H54 (cell line): ENCODE results near the gene GEMIN4.
"Not testable (repeated sequence)": the region's sequence is repeated elsewhere in the genome, so short reads cannot be mapped to it uniquely, and the experiment has no call there.

Experiments used
- DNase-seq: peaks from one replicate; pipeline ENCODE4 v3.0.0; 2011; ENCODE audit warnings: low spot score, mixed read lengths; ENCODE audit not compliant: insufficient read length
- FAIRE-seq: peaks from 3 replicates; lab custom pipeline; 2011; peaks lifted over from hg19 to GRCh38; lab: Jason Lieb, UNC
- POLR2A ChIP-seq: IDR thresholded peaks from 2 replicates; pipeline ENCODE4 v1.6.1; 2011; ENCODE audit warnings: low read depth, mild to moderate bottlenecking, low read length

GEMIN4 gene

DNA sequence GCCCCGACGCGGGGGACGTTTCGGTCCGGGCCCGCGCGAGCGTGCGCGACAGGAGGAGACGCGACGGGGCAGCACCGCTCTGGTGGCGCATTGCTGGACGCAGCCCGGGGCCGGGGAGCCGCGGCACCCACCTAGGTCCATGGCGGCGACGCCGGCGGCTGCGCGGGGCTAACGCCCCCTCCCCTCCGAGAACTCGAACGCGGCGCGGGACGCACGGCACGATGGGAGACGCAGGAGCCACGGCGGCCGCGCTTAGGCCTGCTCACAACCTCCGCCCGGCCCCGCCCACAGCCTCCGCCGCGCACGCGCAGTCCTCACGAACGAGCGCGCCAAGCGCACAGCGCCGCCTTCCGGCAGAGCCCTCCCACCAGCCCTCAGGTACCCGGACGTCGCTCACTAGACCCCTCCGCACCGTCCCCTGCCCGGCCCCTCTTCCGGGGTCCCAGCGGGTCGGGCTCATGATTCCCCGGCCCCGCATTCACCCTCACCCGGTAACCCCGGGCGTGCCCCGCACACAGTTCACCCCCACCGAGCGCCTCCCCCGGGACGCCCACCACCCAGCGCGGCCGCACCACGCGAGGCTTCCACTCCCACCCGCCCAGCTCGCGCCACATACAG, at the start of gene GEMIN4:
GEMIN4 (minus strand) TSS at position 263 of the 618 bp plus-strand sequence; CDS start at position 141, 122 bp downstream.
- DNase-seq (peak; percentile 91), FAIRE-seq (no peak)
- TF ChIP-seq POLR2A, result peak; percentile 91

DNA sequence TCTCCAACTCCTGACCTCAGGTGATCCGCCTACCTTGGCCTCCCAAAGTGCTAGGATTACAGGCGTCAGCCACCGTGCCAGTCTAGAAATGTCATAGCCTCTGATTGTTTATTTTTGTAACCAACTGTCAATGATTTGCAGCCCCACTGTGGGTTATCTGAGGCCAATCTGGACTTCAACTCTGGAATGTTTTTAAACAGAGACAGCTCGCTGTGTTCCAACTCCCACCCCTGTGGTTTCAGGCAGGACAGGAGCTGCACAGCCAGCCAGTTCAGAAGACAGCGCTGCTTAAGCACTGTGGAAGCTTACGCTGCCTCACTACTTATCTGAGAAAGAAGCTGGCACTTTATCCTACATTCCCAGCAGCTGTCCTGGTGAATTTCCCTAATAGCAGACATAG, 49.6 kb upstream of the GEMIN4 start:
- no peak for TF ChIP-seq POLR2A
- DNase-seq (no peak), FAIRE-seq (no peak)

DNA sequence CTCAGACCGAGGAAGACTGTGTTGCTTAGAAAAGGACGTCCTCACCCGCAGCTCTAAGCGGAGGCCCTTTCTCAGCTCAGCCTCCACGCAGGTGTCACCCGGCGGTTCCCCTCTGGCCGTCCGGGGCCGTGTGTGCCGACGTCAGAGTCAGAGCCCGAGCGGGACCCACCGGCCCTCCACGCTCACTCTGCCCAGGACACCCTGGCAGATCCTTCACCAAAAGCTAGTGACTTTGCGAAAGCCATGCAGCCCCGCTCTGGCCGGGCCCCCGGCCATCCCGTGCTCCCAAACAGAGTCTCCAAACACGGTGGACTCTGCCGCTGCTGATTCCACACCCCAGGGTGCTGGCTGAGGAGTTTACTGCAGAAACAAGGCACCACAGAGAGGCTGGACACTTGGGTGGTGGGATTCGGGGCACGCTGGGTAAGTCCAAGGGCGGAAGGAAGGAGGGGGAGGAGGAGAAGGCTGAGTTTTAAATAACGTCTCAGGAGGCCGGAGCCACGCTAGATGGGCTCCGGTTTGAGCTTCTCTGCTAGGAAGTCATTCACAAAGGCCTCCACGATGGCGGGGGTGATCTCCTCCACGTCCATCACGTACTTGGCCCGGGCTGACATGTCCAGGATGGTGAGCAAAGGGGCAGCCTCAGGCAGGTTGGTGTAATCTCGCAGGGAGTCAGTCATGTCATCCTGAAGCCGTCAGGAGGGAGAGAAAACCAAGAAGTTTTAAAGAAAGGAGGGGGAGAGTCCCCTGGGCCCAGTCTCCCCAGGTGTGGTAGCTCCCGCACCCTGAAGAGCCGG, 48.6 kb upstream of the GEMIN4 start:
- TF ChIP-seq POLR2A, result no peak
- no peak for FAIRE-seq
- no peak for DNase-seq

GRCh38 chr17:799261-799660, 47.2 kb upstream of the GEMIN4 start:
- DNase-seq (no peak), FAIRE-seq (no peak)

GRCh38 chr17:798246-798645, 46.2 kb upstream of the GEMIN4 start:
- TF ChIP-seq POLR2A, result no peak
- no peak for DNase-seq
- FAIRE-seq, result no peak

More at GRCh38 chr17:799261-799660, 47.2 kb upstream of the GEMIN4 start:
- no peak for TF ChIP-seq POLR2A

- DNase-seq (no peak), FAIRE-seq (no peak)
- no peak for TF ChIP-seq POLR2A
Observed at GRCh38 chr17:797236-797840, 45.3 kb upstream of the GEMIN4 start.

- no peak for TF ChIP-seq POLR2A
- no peak for DNase-seq
- no peak for FAIRE-seq
Observed at GRCh38 chr17:796609-797008, 44.5 kb upstream of the GEMIN4 start.

DNA sequence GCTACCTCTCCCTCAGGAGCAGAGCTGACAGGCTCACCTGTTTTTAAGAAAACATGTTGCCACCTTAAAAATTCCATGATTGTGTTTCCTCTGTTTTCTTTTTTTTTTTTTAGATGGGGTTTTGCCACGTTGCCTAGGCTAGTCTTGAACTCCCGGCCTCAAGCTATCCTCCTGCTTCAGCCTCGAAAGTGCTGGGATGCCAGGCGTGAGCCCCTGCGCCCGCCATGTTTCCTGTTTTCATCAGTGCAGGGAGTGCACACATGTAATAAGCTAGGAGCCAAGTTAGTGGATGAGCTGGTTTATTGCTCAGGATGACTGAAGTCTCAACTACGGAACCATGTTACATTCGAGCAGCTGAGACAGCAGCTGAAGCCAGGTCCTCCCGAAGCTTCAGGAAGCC, 43.7 kb upstream of the GEMIN4 start:
- no peak for TF ChIP-seq POLR2A
- FAIRE-seq (no peak), DNase-seq (no peak)

DNA sequence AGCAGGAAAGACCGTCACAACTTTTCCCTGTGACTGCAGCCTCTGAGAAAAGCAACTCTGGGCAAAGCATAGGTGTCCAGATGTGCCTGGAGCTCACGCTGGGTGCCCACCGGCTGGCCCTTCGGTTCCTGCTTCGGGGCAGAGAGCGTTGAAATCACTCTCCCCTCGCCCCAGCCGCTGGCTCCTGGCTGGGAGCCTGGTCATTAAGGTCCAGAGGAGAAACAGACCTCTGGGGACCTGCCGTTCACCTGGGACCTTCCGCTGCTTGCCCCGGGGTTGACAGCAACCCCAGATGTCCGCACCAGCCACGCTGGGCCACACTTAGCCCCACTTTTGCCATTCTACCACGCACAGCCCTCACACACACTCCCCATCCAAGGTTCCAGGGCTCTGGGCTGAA, 43.2 kb upstream of the GEMIN4 start:
- FAIRE-seq (no peak), DNase-seq (no peak)
- no peak for TF ChIP-seq POLR2A

- DNase-seq, result no peak
- no peak for TF ChIP-seq POLR2A
- no peak for FAIRE-seq
Observed at GRCh38 chr17:794876-795275, 42.8 kb upstream of the GEMIN4 start.

- no peak for TF ChIP-seq POLR2A
- FAIRE-seq, result no peak
- DNase-seq, result no peak
Observed at GRCh38 chr17:792277-792676, 40.2 kb upstream of the GEMIN4 start.

GRCh38 chr17:791829-792228, 39.8 kb upstream of the GEMIN4 start:
- TF ChIP-seq POLR2A, result no peak
- FAIRE-seq, result no peak
- no peak for DNase-seq

DNA sequence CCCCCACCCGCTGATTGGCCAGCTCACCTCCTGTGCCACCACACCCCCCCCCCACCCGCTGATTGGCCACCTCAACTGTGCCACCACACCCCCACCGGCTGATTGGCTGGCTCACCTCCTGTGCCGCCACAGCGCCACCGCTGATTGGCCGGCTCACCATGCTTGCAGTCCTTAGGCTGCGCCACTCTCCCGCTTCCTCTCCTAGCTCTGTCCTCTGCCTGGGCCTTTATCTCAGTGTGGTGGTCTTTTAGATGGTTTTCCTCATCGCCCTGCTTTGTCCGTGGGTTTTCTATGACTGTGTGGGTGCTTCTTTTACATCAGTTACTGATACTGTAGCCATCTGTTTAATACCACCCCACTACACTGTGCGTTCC, 38.8 kb upstream of the GEMIN4 start:
- not testable (repeated sequence) for DNase-seq, FAIRE-seq

GRCh38 chr17:789931-790873, 38.1 kb upstream of the GEMIN4 start:
- not testable (repeated sequence) for FAIRE-seq, DNase-seq
